PC-3 (cell line): ENCODE measurements around the gene PRRX1. TPM values are rescaled to one million over a fixed set of nuclear protein-coding genes. Genes with fewer than 3 reads are reported as not detected.

Source experiments
- ATAC-seq: fragments of 200-7000 bp; cut with Tn5 transposase; 2 replicates; pipeline ENCODE4 v1.9.1; 2020; ENCODE audit warnings: mild to moderate bottlenecking, moderate library complexity
- BruUV-seq: library from RNA; stranded (reverse); fragments of 400-500 nt; replicated peaks from 2 replicates; lab custom pipeline; 2021; lab: Mats Ljungman, UMichigan
- CTCF ChIA-PET: fragments of 300-600 bp; sonication (Branson Sonifier 250); formaldehyde crosslinking; loops from one replicate; lab custom pipeline; 2022; ENCODE audit warnings: antibody characterized with exemption; lab: Charles Lee
- POLR2A ChIA-PET: fragments of 300-600 bp; sonication (Branson Sonifier 250); formaldehyde crosslinking; loops from one replicate; lab custom pipeline; 2022; ENCODE audit warnings: antibody characterized with exemption; ENCODE audit not compliant: unreplicated experiment; lab: Charles Lee
- DNase-seq: peaks from one replicate; pipeline ENCODE4 v3.0.0-alpha.2; 2015
- H2AFZ ChIP-seq: fragments of 300-600 bp; sonication (generic); 2 replicates; pipeline ENCODE4 v1.6.0; 2016; ENCODE audit warnings: antibody characterized with exemption, low read length
- H3F3A ChIP-seq: fragments of 300-600 bp; sonication (generic); one replicate; pipeline ENCODE4 v1.6.0; 2017; ENCODE audit warnings: antibody characterized with exemption, low read length, control low read depth, mild to moderate bottlenecking; ENCODE audit not compliant: unreplicated experiment
- H3K27ac ChIP-seq: fragments of 300-600 bp; sonication (generic); 2 replicates; pipeline ENCODE4 v1.5.1; 2016; ENCODE audit warnings: mild to moderate bottlenecking, low read length
- H3K27me3 ChIP-seq: fragments of 300-600 bp; sonication (generic); 2 replicates; pipeline ENCODE4 v1.6.1; 2016; ENCODE audit warnings: low read length, mixed read lengths
- H3K36me3 ChIP-seq: fragments of 300-600 bp; sonication (generic); 2 replicates; pipeline ENCODE4 v1.6.1; 2016; ENCODE audit warnings: low read depth, mixed run types, low read length, mixed read lengths
- H3K4me1 ChIP-seq: fragments of 300-600 bp; sonication (generic); 2 replicates; pipeline ENCODE4 v1.5.1; 2016; ENCODE audit warnings: low read length; ENCODE audit not compliant: insufficient read depth
- H3K4me2 ChIP-seq: fragments of 300-600 bp; sonication (generic); 2 replicates; pipeline ENCODE4 v1.6.0; 2016; ENCODE audit warnings: low read length
- H3K4me3 ChIP-seq: fragments of 300-600 bp; sonication (generic); 2 replicates; pipeline ENCODE4 v1.5.1; 2016; ENCODE audit warnings: mild to moderate bottlenecking, low read length, mixed read lengths
- H3K79me2 ChIP-seq: fragments of 300-600 bp; sonication (generic); 2 replicates; pipeline ENCODE4 v1.6.1; 2017; ENCODE audit warnings: low read length, mixed read lengths
- H3K9ac ChIP-seq: fragments of 300-600 bp; sonication (generic); 2 replicates; pipeline ENCODE4 v1.6.0; 2016; ENCODE audit warnings: mild to moderate bottlenecking, low read length
- H3K9me2 ChIP-seq: fragments of 300-600 bp; sonication (generic); replicated peaks from 2 replicates; pipeline ENCODE4 v1.6.1; 2016; ENCODE audit warnings: mixed run types, low read length, mixed read lengths
- H3K9me3 ChIP-seq: fragments of 300-600 bp; sonication (generic); 2 replicates; pipeline ENCODE4 v1.6.1; 2016; ENCODE audit warnings: low read length, mixed read lengths
- H4K20me1 ChIP-seq: fragments of 300-600 bp; sonication (generic); 2 replicates; pipeline ENCODE4 v1.6.1; 2016; ENCODE audit warnings: low read length, mixed read lengths
- EZH2 ChIP-seq: fragments of 300-600 bp; sonication (generic); IDR thresholded peaks from one replicate; pipeline ENCODE4 v1.6.1; 2017; ENCODE audit warnings: antibody characterized with exemption, mild to moderate bottlenecking, low read length; ENCODE audit not compliant: unreplicated experiment
- EZH2phosphoT487 ChIP-seq: fragments of 300-600 bp; sonication (generic); IDR thresholded peaks from 2 replicates; pipeline ENCODE4 v1.6.1; 2018; ENCODE audit warnings: mild to moderate bottlenecking, antibody characterized with exemption, low read length, borderline replicate concordance
- intact Hi-C: fragments of 100-400 bp; cut with micrococcal nuclease; formaldehyde crosslinking; loops from 2 replicates; pipeline ENCODE4 v1.9.0; 2023
- total RNA-seq: library from RNA; depleted of rRNA; stranded (reverse); fragments of >200 nt; gene quantifications from 2 replicates; pipeline ENCODE4 v1.2.3, GENCODE V29; 2014
- TF ChIP-seq, protein P1 (sequence below): fragments of 300-600 bp; sonication (generic); conservative IDR thresholded peaks from 2 replicates; pipeline ENCODE4 v1.5.1; 2017; ENCODE audit warnings: antibody characterized with exemption, low read depth, mild to moderate bottlenecking, low read length

PRRX1 gene
- total RNA-seq, 1 experiment from 2014 or later: not detected

DNA sequence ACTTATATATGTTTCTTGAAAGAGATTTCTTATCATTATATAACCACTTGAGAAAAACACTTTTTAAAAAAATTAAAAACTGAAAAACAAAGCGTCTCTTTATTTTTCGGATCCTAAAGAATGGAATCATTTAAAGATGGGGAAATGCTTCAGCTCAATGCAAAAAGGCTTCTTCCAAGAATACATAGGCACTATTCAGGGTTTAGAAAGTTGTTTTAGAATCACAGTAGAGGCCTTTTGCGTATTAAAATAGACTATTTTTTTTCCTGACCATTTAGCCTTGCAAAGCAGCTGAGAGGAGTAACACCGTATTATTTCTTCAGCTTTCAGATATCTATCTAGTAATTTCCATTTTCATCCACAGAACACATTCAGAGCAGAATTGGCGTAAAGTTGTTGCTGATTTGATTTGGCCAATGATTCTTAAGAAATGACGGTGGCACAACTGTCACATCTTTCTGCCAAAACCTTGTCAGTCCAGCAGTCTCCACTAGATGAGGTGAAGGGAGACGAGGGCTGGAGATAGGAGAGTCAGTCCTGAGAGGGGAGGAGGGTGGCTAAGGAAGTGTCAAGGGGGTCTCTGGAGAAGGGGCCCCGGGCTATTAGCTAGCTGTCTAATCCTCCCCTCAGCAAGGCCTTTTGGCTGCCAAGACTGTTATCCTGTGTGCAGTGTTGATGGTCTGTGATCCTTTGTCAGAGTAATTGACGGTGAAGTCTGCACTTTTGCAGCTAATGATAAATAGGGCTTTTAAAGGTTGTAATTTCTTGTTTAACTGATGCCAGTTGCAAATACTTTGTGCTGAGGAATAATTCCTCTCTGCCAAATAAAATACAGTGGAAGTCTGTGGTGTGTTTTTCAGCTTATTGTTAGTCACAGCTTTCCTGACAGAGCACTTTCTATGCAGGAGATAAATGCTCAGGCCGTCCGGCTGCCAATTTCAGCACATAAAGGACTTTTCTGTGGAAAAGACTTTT lies 34.7 kb downstream of the PRRX1 start:
- TF ChIP-seq EZH2phosphoT487 (no peak), EZH2 (no peak)
- CTCF ChIA-PET: no interaction called here
- Histone ChIP-seq H3K27ac (no peak overlapping the region), H3K27me3 (no peaks in the 10 kb centered on the region), H3K9me2 (no peaks in the 10 kb centered on the region), H3F3A (no peaks in the 10 kb centered on the region), H3K4me3 (no peak overlapping the region), H3K9ac (no peak overlapping the region), H3K36me3 (no peaks in the 10 kb centered on the region), H4K20me1 (no peaks in the 10 kb centered on the region), H3K4me1 (no peaks in the 10 kb centered on the region), H3K79me2 (no peaks in the 10 kb centered on the region), H3K9me3 (no peaks in the 10 kb centered on the region), H3K4me2 (no peak overlapping the region), H2AFZ (no peak overlapping the region)
- intact Hi-C loops: no loop called here
- ATAC-seq: no peak
- DNase-seq: no peak
- BruUV-seq: no TSS peak
- POLR2A ChIA-PET: no interaction called here

DNA sequence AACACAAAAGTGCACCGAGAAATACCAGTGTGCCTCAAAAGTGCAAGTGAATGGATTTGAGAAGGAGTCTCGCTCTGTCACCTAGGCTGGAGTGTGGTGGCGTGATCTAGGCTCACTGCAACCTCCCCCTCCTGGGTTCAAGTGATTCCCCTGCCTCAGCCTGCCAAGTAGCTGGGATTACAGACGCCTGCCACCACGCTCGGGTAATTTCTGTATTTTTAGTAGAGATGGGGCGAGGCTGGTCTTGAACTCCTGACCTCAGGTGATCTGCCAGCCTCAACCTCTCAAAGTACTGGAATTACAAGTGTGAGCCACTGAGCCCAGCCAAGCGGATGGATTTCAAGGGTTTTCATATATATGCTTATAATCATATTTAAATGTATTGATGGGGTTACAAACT lies 35.8 kb downstream of the PRRX1 start:
- H3F3A ChIP-seq: no peaks in the 10 kb centered on the region
- intact Hi-C loops: no loop called here
- BruUV-seq: no TSS peak
- no peaks in the 10 kb centered on the region for H3K4me1 ChIP-seq
- no peak overlapping the region for H3K9ac ChIP-seq
- H3K9me3 ChIP-seq: no peaks in the 10 kb centered on the region
- no peaks in the 10 kb centered on the region for H3K79me2 ChIP-seq
- TF ChIP-seq EZH2 (no peak), EZH2phosphoT487 (no peak)
- TF ChIP-seq, protein P1, sequence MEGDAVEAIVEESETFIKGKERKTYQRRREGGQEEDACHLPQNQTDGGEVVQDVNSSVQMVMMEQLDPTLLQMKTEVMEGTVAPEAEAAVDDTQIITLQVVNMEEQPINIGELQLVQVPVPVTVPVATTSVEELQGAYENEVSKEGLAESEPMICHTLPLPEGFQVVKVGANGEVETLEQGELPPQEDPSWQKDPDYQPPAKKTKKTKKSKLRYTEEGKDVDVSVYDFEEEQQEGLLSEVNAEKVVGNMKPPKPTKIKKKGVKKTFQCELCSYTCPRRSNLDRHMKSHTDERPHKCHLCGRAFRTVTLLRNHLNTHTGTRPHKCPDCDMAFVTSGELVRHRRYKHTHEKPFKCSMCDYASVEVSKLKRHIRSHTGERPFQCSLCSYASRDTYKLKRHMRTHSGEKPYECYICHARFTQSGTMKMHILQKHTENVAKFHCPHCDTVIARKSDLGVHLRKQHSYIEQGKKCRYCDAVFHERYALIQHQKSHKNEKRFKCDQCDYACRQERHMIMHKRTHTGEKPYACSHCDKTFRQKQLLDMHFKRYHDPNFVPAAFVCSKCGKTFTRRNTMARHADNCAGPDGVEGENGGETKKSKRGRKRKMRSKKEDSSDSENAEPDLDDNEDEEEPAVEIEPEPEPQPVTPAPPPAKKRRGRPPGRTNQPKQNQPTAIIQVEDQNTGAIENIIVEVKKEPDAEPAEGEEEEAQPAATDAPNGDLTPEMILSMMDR: no peak
- DNase-seq (no peak), ATAC-seq (no peak)
- ChIA-PET CTCF (no interaction called here), POLR2A (no interaction called here)
- H4K20me1 ChIP-seq: no peaks in the 10 kb centered on the region
- H2AFZ ChIP-seq: no peak overlapping the region
- H3K36me3 ChIP-seq: no peaks in the 10 kb centered on the region
- no peaks in the 10 kb centered on the region for H3K27me3 ChIP-seq
- H3K4me2 ChIP-seq: no peak overlapping the region
- no peak overlapping the region for H3K27ac ChIP-seq
- no peaks in the 10 kb centered on the region for H3K9me2 ChIP-seq
- no peak overlapping the region for H3K4me3 ChIP-seq

DNA sequence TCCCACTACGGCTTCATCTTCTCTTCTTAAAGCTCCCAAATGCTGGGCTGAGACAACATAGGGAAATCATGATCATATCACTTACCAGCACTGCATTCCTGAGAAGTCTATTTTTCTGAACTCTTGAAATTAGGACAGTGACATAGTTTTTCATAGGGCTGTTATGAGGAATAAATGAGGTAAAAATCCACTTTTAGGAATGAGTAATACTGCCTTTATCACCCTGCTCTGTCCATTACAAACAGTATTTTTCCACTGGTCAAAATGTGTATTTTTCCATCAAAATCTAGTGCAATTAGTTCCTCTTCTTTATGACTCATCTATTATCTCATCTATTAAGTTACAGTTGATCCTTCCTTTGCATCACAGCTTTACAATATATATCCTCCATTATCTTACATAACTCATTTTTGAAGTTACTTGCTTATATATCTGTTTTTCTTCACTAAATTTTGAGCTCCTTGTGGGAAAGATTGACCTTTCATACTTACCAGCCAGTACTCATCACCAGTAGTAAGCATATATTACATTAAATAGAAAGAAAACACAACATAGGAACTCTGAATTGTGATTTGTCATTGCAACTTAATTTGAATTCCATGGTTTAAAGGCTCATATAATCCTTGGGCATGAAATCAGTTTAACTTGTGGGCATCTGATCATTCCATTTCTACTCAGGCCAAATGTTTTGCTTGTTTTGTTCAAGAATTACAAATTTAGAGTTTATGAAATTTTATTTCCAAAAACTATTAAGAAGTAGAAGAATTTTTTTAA lies 37.1 kb downstream of the PRRX1 start:
- H3K79me2 ChIP-seq: no peaks in the 10 kb centered on the region
- TF ChIP-seq EZH2phosphoT487 (no peak), EZH2 (no peak)
- TF ChIP-seq, protein P1: no peak
- ChIA-PET POLR2A (no interaction called here), CTCF (no interaction called here)
- H3F3A ChIP-seq: no peaks in the 10 kb centered on the region
- ATAC-seq (no peak), DNase-seq (no peak)
- H3K27me3 ChIP-seq: no peaks in the 10 kb centered on the region
- intact Hi-C loops: no loop called here
- no peak overlapping the region for H2AFZ ChIP-seq
- no peaks in the 10 kb centered on the region for H4K20me1 ChIP-seq
- no peaks in the 10 kb centered on the region for H3K9me2 ChIP-seq
- H3K4me1 ChIP-seq: no peaks in the 10 kb centered on the region
- no TSS peak for BruUV-seq
- no peak overlapping the region for H3K9ac ChIP-seq
- no peak overlapping the region for H3K27ac ChIP-seq
- no peaks in the 10 kb centered on the region for H3K36me3 ChIP-seq
- H3K4me3 ChIP-seq: no peak overlapping the region
- H3K9me3 ChIP-seq: no peaks in the 10 kb centered on the region
- no peak overlapping the region for H3K4me2 ChIP-seq
